B cell (primary cell): ENCODE measurements around the gene MAPK8. TPM values are rescaled to one million over a fixed set of nuclear protein-coding genes. Genes with fewer than 3 reads are reported as not detected.

Source experiments
- ATAC-seq: fragments of 200-7000 bp; cut with Tn5 transposase; one replicate; pipeline ENCODE4 v1.10.0; 2021; ENCODE audit warnings: low read depth, mild to moderate bottlenecking, moderate number of reproducible peaks, moderate library complexity
- CTCF ChIA-PET: fragments of 350-600 bp; sonication (Branson Sonifier 250); formaldehyde crosslinking; loops from one replicate; lab custom pipeline; 2021; ENCODE audit warnings: antibody characterized with exemption, inconsistent platforms; lab: Charles Lee
- POLR2A ChIA-PET: fragments of 350-600 bp; sonication (Branson Sonifier 250); formaldehyde crosslinking; loops from one replicate; lab custom pipeline; 2021; ENCODE audit warnings: antibody characterized with exemption; lab: Charles Lee
- DNase-seq: peaks from one replicate; pipeline ENCODE4 v3.0.0; 2013
- H2AFZ ChIP-seq: 2 replicates; pipeline ENCODE4 v1.6.1; 2012; ENCODE audit warnings: mild to moderate bottlenecking, low read depth, low read length; ENCODE audit not compliant: insufficient read depth, poor library complexity, severe bottlenecking
- H3K27ac ChIP-seq, 2 donors: 1 replicate in 1 of 2; 2 replicates in 1 of 2; pipeline ENCODE4 v1.5.1; 2012 to 2013; ENCODE audit warnings: low read length in 2 of 2, mild to moderate bottlenecking in 2 of 2, moderate library complexity in 1 of 2
- H3K27me3 ChIP-seq, 4 experiments: fragments of 200-600 bp in 1 of 4; sonication (generic) in 1 of 4; replicated peaks in 1 of 4; 1 replicate in 2 of 4; 2 replicates in 2 of 4; pipeline versions ENCODE4 v1.6.1 to v1.7.0; 2013 to 2016; ENCODE audit warnings: low read length in 3 of 4, mild to moderate bottlenecking in 2 of 4, mixed read lengths in 1 of 4, moderate library complexity in 1 of 4; ENCODE audit not compliant: insufficient read depth in 4 of 4, control insufficient read depth in 3 of 4; ENCODE audit errors: control extremely low read depth in 1 of 4
- H3K36me3 ChIP-seq, 2 experiments: replicated peaks in 1 of 2; 1 replicate in 1 of 2; 2 replicates in 1 of 2; pipeline versions ENCODE4 v1.6.1 to v1.7.1; 2013; ENCODE audit warnings: low read length in 1 of 2; ENCODE audit not compliant: insufficient read depth in 2 of 2, control insufficient read depth in 1 of 2; ENCODE audit errors: control extremely low read depth in 1 of 2, extremely low read depth in 1 of 2
- H3K4me1 ChIP-seq, 2 donors: fragments of 200-600 bp in 1 of 2; sonication (generic) in 1 of 2; 1 replicate in 1 of 2; 2 replicates in 1 of 2; pipeline versions ENCODE4 v1.5.1 to v1.6.1; 2013 to 2017; ENCODE audit warnings: low read length in 2 of 2; ENCODE audit not compliant: control insufficient read depth in 2 of 2, insufficient read depth in 2 of 2
- H3K4me2 ChIP-seq: replicated peaks from 2 replicates; pipeline ENCODE3; 2012; ENCODE audit warnings: mild to moderate bottlenecking, low read depth, low read length; ENCODE audit not compliant: poor library complexity, severe bottlenecking
- H3K4me3 ChIP-seq, 5 experiments: fragments of 200-600 bp in 1 of 5; sonication (generic) in 1 of 5; 1 replicate in 3 of 5; 2 replicates in 2 of 5; pipeline versions ENCODE4 v1.5.1 to v1.7.0; 2011 to 2016; ENCODE audit warnings: low read length in 4 of 5, mild to moderate bottlenecking in 4 of 5, low read depth in 2 of 5, control low read depth in 1 of 5, moderate library complexity in 1 of 5; ENCODE audit not compliant: insufficient read depth in 1 of 5; ENCODE audit errors: control extremely low read depth in 1 of 5, extremely low read depth in 1 of 5
- H3K79me2 ChIP-seq: fragments of 200-600 bp; sonication (generic); one replicate; pipeline ENCODE4 v1.6.0; 2016; ENCODE audit warnings: low read length; ENCODE audit not compliant: control insufficient read depth, insufficient read depth
- H3K9ac ChIP-seq: fragments of 200-600 bp; sonication (generic); 2 replicates; pipeline ENCODE4 v1.6.1; 2017; ENCODE audit warnings: mild to moderate bottlenecking, low read length, moderate library complexity
- H3K9me3 ChIP-seq, 3 donors: one replicate each; pipeline versions ENCODE4 v1.6.1 to v1.7.1; 2013; ENCODE audit warnings: low read length in 2 of 3; ENCODE audit not compliant: control insufficient read depth in 2 of 3, insufficient read depth in 1 of 3; ENCODE audit errors: control extremely low read depth in 1 of 3
- H4K20me1 ChIP-seq: 2 replicates; pipeline ENCODE4 v1.6.0; 2012; ENCODE audit warnings: mild to moderate bottlenecking, low read length; ENCODE audit not compliant: insufficient read depth, control insufficient read depth, poor library complexity, severe bottlenecking
- H3K27ac Mint-ChIP-seq: one replicate; pipeline ENCODE4 v1.8.0; 2021; ENCODE audit warnings: mixed read lengths
- H3K27me3 Mint-ChIP-seq: one replicate; pipeline ENCODE4 v1.8.0; 2021; ENCODE audit warnings: mixed read lengths
- H3K4me1 Mint-ChIP-seq: one replicate; pipeline ENCODE4 v1.8.0; 2021; ENCODE audit warnings: mixed read lengths
- H3K4me3 Mint-ChIP-seq: one replicate; pipeline ENCODE4 v1.8.0; 2021; ENCODE audit warnings: mixed read lengths
- H3K9me3 Mint-ChIP-seq: one replicate; pipeline ENCODE4 v1.8.0; 2022; ENCODE audit warnings: mixed read lengths; ENCODE audit not compliant: insufficient read depth
- EZH2 ChIP-seq: IDR thresholded peaks from 2 replicates; pipeline ENCODE4 v1.6.1; 2012; ENCODE audit warnings: borderline replicate concordance, low read depth, mild to moderate bottlenecking, moderate library complexity, low read length; ENCODE audit not compliant: insufficient read depth, poor library complexity, severe bottlenecking
- intact Hi-C: fragments of 100-400 bp; cut with micrococcal nuclease; formaldehyde crosslinking; loops from one replicate; pipeline ENCODE4 v1.10.0; 2022
- polyA plus RNA-seq: library from polyadenylated mRNA; depleted of rRNA; stranded (reverse); fragments of >200 nt; gene quantifications from 2 replicates; pipeline ENCODE4 v1.2.3, GENCODE V29; 2012
- total RNA-seq, 2 donors: library from RNA; stranded (reverse); fragments of 120-200 nt in 1 of 2; gene quantifications; 1 replicate in 1 of 2; 2 replicates in 1 of 2; pipeline versions ENCODE4 v1.2.3 to v1.2.4, GENCODE V29; 2013 to 2022
- TF ChIP-seq, protein P1 (sequence below): fragments of 200-600 bp; IDR thresholded peaks from one replicate; pipeline ENCODE4 v1.8.0; 2022; ENCODE audit warnings: antibody characterized with exemption, mild to moderate bottlenecking

Gene MAPK8
- total and polyA plus RNA-seq, 2 donors (not counting 1 experiment from before 2014, with no cell fraction given) = 13.7 to 40.0 TPM

DNA sequence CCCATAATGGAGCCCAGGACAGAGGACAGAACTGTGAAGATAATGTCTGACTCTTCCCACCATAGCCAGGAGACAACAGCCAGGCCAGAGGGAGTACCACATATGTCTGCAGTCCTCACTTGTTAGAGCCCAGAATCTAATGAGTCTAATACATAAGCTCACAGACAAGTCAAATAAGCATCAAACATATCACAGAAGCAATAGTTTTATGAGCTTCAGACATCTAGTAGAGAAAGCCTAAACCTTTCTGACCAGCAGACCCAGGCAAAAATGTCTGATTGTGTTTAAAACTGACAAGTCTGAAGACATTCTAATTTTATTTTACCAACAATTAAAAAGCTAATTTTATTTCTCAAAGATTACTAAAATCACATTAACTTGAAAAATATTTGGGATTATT is 75.5 kb downstream of the MAPK8 start:
- Histone ChIP-seq H3K27ac (no peak overlapping the region), H3K27me3 (no peaks in the 10 kb centered on the region), H3K4me2 (no peak overlapping the region), H3K79me2 (peaks cover 5% of the 10 kb centered on the region), H3K4me1 (no peaks in the 10 kb centered on the region), H3K9me3 (peaks cover 7 to 9% (median 9%) of the 10 kb centered on the region in 3 donors), H3K36me3 (peaks cover 0 to 3% of the 10 kb centered on the region in 2 experiments), H3K9ac (no peak overlapping the region), H3K4me3 (no peak overlapping the region), H4K20me1 (no peaks in the 10 kb centered on the region), H2AFZ (no peak overlapping the region)
- no peak for ATAC-seq
- CTCF ChIA-PET = interaction anchor here (1.3 kb wide), 2 partner anchors 11 to 275 kb away, joined by 3 read pairs; no protein-coding TSS in a partner anchor
- TF ChIP-seq, protein P1, sequence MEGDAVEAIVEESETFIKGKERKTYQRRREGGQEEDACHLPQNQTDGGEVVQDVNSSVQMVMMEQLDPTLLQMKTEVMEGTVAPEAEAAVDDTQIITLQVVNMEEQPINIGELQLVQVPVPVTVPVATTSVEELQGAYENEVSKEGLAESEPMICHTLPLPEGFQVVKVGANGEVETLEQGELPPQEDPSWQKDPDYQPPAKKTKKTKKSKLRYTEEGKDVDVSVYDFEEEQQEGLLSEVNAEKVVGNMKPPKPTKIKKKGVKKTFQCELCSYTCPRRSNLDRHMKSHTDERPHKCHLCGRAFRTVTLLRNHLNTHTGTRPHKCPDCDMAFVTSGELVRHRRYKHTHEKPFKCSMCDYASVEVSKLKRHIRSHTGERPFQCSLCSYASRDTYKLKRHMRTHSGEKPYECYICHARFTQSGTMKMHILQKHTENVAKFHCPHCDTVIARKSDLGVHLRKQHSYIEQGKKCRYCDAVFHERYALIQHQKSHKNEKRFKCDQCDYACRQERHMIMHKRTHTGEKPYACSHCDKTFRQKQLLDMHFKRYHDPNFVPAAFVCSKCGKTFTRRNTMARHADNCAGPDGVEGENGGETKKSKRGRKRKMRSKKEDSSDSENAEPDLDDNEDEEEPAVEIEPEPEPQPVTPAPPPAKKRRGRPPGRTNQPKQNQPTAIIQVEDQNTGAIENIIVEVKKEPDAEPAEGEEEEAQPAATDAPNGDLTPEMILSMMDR = no peak
- no peak for TF ChIP-seq EZH2
- H3K4me1 Mint-ChIP-seq = peaks cover 6% of the 10 kb centered on the region
- no peak overlapping the region for H3K27ac Mint-ChIP-seq
- DNase-seq = no peak
- H3K27me3 Mint-ChIP-seq = no peaks in the 10 kb centered on the region
- intact Hi-C loops = no loop called here
- H3K9me3 Mint-ChIP-seq = peaks cover 2% of the 10 kb centered on the region
- POLR2A ChIA-PET = no interaction called here
- H3K4me3 Mint-ChIP-seq = no peak overlapping the region

DNA sequence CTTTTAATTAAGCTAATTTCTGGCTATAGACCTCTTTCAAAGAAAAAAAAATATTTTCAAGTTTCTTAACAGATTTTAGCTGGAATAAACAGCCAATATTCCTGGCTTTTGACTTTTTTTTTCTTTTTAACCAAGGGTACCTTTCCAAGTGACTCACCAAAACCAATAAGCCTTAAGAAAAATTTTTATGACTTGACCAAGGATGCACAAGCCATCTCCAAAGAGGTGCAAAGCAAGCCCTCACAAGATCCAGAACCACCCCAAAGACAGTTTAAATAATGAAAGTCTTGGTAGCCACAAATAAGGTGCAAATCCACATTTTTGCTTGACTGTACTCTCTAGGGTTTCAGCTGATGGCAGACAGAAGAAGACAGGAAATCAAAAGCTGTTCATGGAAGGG is 76.5 kb downstream of the MAPK8 start:
- peaks cover 0 to 3% of the 10 kb centered on the region in 2 experiments for H3K36me3 ChIP-seq
- TF ChIP-seq EZH2 = no peak
- TF ChIP-seq, protein P1 = no peak
- H3K9me3 ChIP-seq = peaks cover 7 to 9% (median 9%) of the 10 kb centered on the region in 3 donors
- intact Hi-C loops = no loop called here
- H3K4me2 ChIP-seq = no peak overlapping the region
- peaks cover 6% of the 10 kb centered on the region for H3K4me1 Mint-ChIP-seq
- CTCF ChIA-PET = interaction anchor here (1.3 kb wide), 1 partner anchor 12 kb away, joined by 3 read pairs; no protein-coding TSS in a partner anchor
- H3K27me3 ChIP-seq = no peaks in the 10 kb centered on the region
- no peak overlapping the region for H3K27ac ChIP-seq
- ATAC-seq (no peak), DNase-seq (no peak)
- H4K20me1 ChIP-seq = no peaks in the 10 kb centered on the region
- H3K4me3 Mint-ChIP-seq = no peak overlapping the region
- no peak overlapping the region for H2AFZ ChIP-seq
- POLR2A ChIA-PET = no interaction called here
- no peaks in the 10 kb centered on the region for H3K4me1 ChIP-seq
- no peak overlapping the region for H3K9ac ChIP-seq
- no peak overlapping the region for H3K4me3 ChIP-seq
- H3K9me3 Mint-ChIP-seq = peaks cover 2% of the 10 kb centered on the region
- H3K27ac Mint-ChIP-seq = no peak overlapping the region
- H3K79me2 ChIP-seq = peaks cover 5% of the 10 kb centered on the region
- H3K27me3 Mint-ChIP-seq = no peaks in the 10 kb centered on the region
